WTC11 (cell line): ENCODE data around the gene GPR156. TPM values are rescaled to one million over a fixed set of nuclear protein-coding genes. Genes with fewer than 3 reads are reported as not detected.

ENCODE experiments used
- ATAC-seq: fragments of 200-7000 bp; cut with Tn5 transposase; 2 replicates; pipeline ENCODE4 v1.10.0; 2021; ENCODE audit warnings: mild to moderate bottlenecking, moderate library complexity
- CTCF ChIA-PET: fragments of 300-600 bp; sonication (Branson Sonifier 250); formaldehyde crosslinking; loops from one replicate; lab custom pipeline; 2021; ENCODE audit warnings: antibody characterized with exemption; lab: Charles Lee
- POLR2A ChIA-PET: fragments of 350-600 bp; sonication (Branson Sonifier 250); formaldehyde crosslinking; loops from one replicate; lab custom pipeline; 2021; ENCODE audit warnings: antibody characterized with exemption; lab: Charles Lee
- DNase-seq: peaks from one replicate; pipeline ENCODE4 v3.0.0; 2021; ENCODE audit warnings: low spot score
- H3K27ac Mint-ChIP-seq: 2 replicates; pipeline ENCODE4 v1.8.0; 2021; ENCODE audit warnings: mixed read lengths
- H3K27me3 Mint-ChIP-seq: 2 replicates; pipeline ENCODE4 v1.8.0; 2021; ENCODE audit warnings: low read depth, mild to moderate bottlenecking, moderate library complexity, mixed read lengths
- H3K36me3 Mint-ChIP-seq: 2 replicates; pipeline ENCODE4 v1.8.0; 2021; ENCODE audit warnings: mixed read lengths
- H3K4me1 Mint-ChIP-seq: 2 replicates; pipeline ENCODE4 v1.8.0; 2022; ENCODE audit warnings: mixed read lengths
- H3K4me3 Mint-ChIP-seq: 2 replicates; pipeline ENCODE4 v1.8.0; 2021; ENCODE audit warnings: mild to moderate bottlenecking, moderate library complexity, mixed read lengths
- H3K9me3 Mint-ChIP-seq: 2 replicates; pipeline ENCODE4 v1.8.0; 2021; ENCODE audit warnings: mixed read lengths
- CREB1 ChIP-seq: sonication (generic); formaldehyde crosslinking; IDR thresholded peaks from 2 replicates; pipeline ENCODE4 v1.8.0; 2023; ENCODE audit warnings: mild to moderate bottlenecking, missing genetic modification reagents
- CREM ChIP-seq: sonication (generic); formaldehyde crosslinking; IDR thresholded peaks from 2 replicates; pipeline ENCODE4 v1.8.1; 2022; ENCODE audit warnings: mild to moderate bottlenecking, missing genetic modification reagents, moderate library complexity
- ESRRA ChIP-seq: sonication (generic); formaldehyde crosslinking; IDR thresholded peaks from 2 replicates; pipeline ENCODE4 v1.8.1; 2022; ENCODE audit warnings: mild to moderate bottlenecking, missing genetic modification reagents, borderline replicate concordance
- FOXJ3 ChIP-seq: sonication (generic); formaldehyde crosslinking; IDR thresholded peaks from 2 replicates; pipeline ENCODE4 v1.9.0; 2021; ENCODE audit warnings: missing genetic modification reagents, mild to moderate bottlenecking, borderline replicate concordance
- NFE2L1 ChIP-seq: sonication (generic); formaldehyde crosslinking; IDR thresholded peaks from 2 replicates; pipeline ENCODE4 v1.8.1; 2023; ENCODE audit warnings: missing genetic modification reagents
- OVOL2 ChIP-seq: fragments of 250-450 bp; sonication (Bioruptor Pico); IDR thresholded peaks from 2 replicates; pipeline ENCODE4 v1.9.0; 2021; ENCODE audit warnings: mild to moderate bottlenecking, borderline replicate concordance
- PRRX2 ChIP-seq: fragments of 250-450 bp; sonication (Bioruptor Pico); IDR thresholded peaks from 2 replicates; pipeline ENCODE4 v1.8.0; 2021; ENCODE audit warnings: mild to moderate bottlenecking
- SP1 ChIP-seq: sonication (generic); formaldehyde crosslinking; conservative IDR thresholded peaks from 2 replicates; pipeline ENCODE4 v1.8.1; 2022; ENCODE audit warnings: missing genetic modification reagents
- TEAD4 ChIP-seq: sonication (generic); formaldehyde crosslinking; IDR thresholded peaks from 2 replicates; pipeline ENCODE4 v1.8.0; 2022; ENCODE audit warnings: mild to moderate bottlenecking, missing genetic modification reagents
- total RNA-seq: library from RNA; stranded (reverse); gene quantifications from 3 replicates; pipeline ENCODE4 v1.2.3, GENCODE V29; 2021
- TF ChIP-seq, protein P1 (sequence below): sonication (generic); formaldehyde crosslinking; IDR thresholded peaks from 2 replicates; pipeline ENCODE4 v1.8.0; 2023; ENCODE audit warnings: missing genetic modification reagents, mild to moderate bottlenecking, borderline replicate concordance
- TF ChIP-seq, protein P2 (sequence below): sonication (generic); formaldehyde crosslinking; IDR thresholded peaks from 2 replicates; pipeline ENCODE4 v1.8.0; 2023; ENCODE audit warnings: missing genetic modification reagents
- TF ChIP-seq, protein P3 (sequence below): fragments of 250-450 bp; sonication (Bioruptor Pico); IDR thresholded peaks from 2 replicates; pipeline ENCODE4 v1.8.0; 2021; ENCODE audit warnings: mild to moderate bottlenecking
- TF ChIP-seq, protein P4 (sequence below): sonication (generic); formaldehyde crosslinking; IDR thresholded peaks from 2 replicates; pipeline ENCODE4 v1.8.0; 2022; ENCODE audit warnings: mild to moderate bottlenecking, missing genetic modification reagents
- TF ChIP-seq, protein P5 (sequence below): fragments of 250-450 bp; sonication (Bioruptor Pico); conservative IDR thresholded peaks from 2 replicates; pipeline ENCODE4 v1.9.0; 2021; ENCODE audit warnings: mild to moderate bottlenecking
- TF ChIP-seq, protein P6 (sequence below): sonication (generic); formaldehyde crosslinking; IDR thresholded peaks from 2 replicates; pipeline ENCODE4 v1.8.1; 2023; ENCODE audit warnings: mild to moderate bottlenecking, missing genetic modification reagents
- TF ChIP-seq, protein P7 (sequence below): sonication (generic); formaldehyde crosslinking; IDR thresholded peaks from 2 replicates; pipeline ENCODE4 v1.8.1; 2022; ENCODE audit warnings: low read depth, missing genetic modification reagents, borderline replicate concordance
- TF ChIP-seq, protein P8 (sequence below): sonication (generic); formaldehyde crosslinking; IDR thresholded peaks from 2 replicates; pipeline ENCODE4 v1.8.0; 2022; ENCODE audit warnings: mild to moderate bottlenecking, missing genetic modification reagents
- TF ChIP-seq, protein P9 (sequence below): sonication (generic); formaldehyde crosslinking; IDR thresholded peaks from 2 replicates; pipeline ENCODE4 v1.8.0; 2022; ENCODE audit warnings: mild to moderate bottlenecking, missing genetic modification reagents

Gene GPR156
- total RNA-seq, 1 experiment from 2014 or later: 0.72 TPM

DNA sequence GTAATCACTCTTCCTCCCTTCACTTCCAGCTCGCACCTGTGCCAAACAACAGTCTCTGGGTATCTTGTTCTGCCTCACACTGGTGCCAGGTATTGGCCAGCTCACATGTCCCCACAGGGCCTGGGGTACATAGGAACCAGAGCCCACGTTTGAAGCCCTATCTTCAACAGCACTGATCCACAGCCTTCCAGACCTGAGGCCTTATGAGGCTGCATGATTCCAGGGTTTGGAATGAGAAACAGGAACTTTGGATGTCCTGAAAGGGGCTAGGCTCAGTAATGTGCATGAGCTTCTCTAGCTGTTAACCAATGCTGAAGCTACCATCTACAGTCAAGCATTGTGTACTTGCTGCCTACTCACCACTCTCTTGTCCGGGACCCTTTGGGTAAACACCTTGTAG, 92.4 kb downstream of the GPR156 start (continued):
- TF ChIP-seq, protein P1, sequence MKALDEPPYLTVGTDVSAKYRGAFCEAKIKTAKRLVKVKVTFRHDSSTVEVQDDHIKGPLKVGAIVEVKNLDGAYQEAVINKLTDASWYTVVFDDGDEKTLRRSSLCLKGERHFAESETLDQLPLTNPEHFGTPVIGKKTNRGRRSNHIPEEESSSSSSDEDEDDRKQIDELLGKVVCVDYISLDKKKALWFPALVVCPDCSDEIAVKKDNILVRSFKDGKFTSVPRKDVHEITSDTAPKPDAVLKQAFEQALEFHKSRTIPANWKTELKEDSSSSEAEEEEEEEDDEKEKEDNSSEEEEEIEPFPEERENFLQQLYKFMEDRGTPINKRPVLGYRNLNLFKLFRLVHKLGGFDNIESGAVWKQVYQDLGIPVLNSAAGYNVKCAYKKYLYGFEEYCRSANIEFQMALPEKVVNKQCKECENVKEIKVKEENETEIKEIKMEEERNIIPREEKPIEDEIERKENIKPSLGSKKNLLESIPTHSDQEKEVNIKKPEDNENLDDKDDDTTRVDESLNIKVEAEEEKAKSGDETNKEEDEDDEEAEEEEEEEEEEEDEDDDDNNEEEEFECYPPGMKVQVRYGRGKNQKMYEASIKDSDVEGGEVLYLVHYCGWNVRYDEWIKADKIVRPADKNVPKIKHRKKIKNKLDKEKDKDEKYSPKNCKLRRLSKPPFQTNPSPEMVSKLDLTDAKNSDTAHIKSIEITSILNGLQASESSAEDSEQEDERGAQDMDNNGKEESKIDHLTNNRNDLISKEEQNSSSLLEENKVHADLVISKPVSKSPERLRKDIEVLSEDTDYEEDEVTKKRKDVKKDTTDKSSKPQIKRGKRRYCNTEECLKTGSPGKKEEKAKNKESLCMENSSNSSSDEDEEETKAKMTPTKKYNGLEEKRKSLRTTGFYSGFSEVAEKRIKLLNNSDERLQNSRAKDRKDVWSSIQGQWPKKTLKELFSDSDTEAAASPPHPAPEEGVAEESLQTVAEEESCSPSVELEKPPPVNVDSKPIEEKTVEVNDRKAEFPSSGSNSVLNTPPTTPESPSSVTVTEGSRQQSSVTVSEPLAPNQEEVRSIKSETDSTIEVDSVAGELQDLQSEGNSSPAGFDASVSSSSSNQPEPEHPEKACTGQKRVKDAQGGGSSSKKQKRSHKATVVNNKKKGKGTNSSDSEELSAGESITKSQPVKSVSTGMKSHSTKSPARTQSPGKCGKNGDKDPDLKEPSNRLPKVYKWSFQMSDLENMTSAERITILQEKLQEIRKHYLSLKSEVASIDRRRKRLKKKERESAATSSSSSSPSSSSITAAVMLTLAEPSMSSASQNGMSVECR (CRISPR knock-in tag): no peak
- TF ChIP-seq, protein P2, sequence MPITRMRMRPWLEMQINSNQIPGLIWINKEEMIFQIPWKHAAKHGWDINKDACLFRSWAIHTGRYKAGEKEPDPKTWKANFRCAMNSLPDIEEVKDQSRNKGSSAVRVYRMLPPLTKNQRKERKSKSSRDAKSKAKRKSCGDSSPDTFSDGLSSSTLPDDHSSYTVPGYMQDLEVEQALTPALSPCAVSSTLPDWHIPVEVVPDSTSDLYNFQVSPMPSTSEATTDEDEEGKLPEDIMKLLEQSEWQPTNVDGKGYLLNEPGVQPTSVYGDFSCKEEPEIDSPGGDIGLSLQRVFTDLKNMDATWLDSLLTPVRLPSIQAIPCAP (CRISPR knock-in tag): no peak
- TF ChIP-seq, protein P3, sequence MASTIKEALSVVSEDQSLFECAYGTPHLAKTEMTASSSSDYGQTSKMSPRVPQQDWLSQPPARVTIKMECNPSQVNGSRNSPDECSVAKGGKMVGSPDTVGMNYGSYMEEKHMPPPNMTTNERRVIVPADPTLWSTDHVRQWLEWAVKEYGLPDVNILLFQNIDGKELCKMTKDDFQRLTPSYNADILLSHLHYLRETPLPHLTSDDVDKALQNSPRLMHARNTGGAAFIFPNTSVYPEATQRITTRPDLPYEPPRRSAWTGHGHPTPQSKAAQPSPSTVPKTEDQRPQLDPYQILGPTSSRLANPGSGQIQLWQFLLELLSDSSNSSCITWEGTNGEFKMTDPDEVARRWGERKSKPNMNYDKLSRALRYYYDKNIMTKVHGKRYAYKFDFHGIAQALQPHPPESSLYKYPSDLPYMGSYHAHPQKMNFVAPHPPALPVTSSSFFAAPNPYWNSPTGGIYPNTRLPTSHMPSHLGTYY (CRISPR knock-in tag): no peak
- TF ChIP-seq, protein P4, sequence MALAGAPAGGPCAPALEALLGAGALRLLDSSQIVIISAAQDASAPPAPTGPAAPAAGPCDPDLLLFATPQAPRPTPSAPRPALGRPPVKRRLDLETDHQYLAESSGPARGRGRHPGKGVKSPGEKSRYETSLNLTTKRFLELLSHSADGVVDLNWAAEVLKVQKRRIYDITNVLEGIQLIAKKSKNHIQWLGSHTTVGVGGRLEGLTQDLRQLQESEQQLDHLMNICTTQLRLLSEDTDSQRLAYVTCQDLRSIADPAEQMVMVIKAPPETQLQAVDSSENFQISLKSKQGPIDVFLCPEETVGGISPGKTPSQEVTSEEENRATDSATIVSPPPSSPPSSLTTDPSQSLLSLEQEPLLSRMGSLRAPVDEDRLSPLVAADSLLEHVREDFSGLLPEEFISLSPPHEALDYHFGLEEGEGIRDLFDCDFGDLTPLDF: no peak
- TF ChIP-seq, protein P5, sequence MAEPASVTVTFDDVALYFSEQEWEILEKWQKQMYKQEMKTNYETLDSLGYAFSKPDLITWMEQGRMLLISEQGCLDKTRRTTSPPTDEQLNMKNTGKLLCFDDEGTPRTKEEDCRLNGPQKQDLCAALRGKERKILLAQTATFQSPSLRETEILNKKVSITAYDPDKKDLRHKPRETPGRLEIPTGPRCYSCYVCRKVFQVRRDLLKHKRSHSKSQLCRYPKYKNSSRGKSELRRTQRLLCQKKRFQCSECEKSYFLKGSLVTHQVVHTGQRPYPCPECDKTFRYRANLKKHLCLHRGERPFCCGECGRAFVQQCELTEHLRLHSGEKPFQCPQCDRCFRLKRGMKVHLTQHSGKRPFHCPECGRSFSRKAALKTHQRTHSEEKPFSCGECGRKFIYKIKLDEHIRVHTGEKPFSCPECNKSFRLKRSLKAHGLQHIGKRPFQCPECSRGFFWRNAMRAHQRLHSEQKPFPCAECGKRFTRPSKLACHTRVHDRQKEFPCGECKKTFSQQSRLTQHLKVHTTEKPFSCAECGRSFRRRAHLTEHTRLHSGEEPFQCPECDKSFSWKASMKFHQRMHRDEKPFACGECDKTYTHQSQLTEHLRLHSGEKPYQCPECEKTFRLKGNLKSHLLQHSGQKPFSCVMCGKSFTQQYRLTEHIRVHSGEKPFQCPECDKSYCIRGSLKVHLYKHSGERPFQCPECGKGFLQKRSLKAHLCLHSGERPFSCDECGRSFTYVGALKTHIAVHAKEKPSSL (CRISPR knock-in tag): no peak

DNA sequence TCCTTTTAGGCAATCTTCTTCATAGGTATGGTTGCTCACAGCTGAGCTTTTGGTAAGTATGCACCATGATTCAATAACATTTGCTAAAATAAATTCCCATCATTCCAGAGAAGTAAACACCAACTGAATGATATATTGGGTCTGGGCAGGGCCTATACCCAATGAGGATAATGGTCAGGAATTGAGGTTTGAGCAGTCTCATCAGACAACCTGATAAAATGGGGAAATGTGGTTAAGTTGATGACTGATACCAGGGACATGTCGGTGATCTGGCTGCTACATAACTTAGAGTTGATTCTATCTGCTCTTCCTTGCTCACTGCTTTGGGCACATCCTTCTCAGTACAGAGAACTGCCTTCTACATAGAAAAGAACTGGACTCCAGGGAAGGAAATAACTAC, 92.9 kb downstream of the GPR156 start:
- H3K9me3 Mint-ChIP-seq: peaks cover 8% of the 10 kb centered on the region; the same call in 1 of the 2 replicates
- POLR2A ChIA-PET: no interaction called here
- H3K4me1 Mint-ChIP-seq: no peaks in the 10 kb centered on the region
- no peak overlapping the region for H3K4me3 Mint-ChIP-seq
- no peak overlapping the region for H3K27ac Mint-ChIP-seq
- H3K36me3 Mint-ChIP-seq: no peaks in the 10 kb centered on the region
- no peak for DNase-seq
- no peak for ATAC-seq
- no peaks in the 10 kb centered on the region for H3K27me3 Mint-ChIP-seq
- CTCF ChIA-PET: interaction anchor here (0.9 kb wide), 1 partner anchor 300 kb away, joined by 3 read pairs; no protein-coding TSS in a partner anchor
- TF ChIP-seq TEAD4 (no peak), ESRRA (CRISPR knock-in tag) (no peak), CREB1 (CRISPR knock-in tag) (no peak), PRRX2 (CRISPR knock-in tag) (no peak), FOXJ3 (CRISPR knock-in tag) (no peak), OVOL2 (CRISPR knock-in tag) (no peak), CREM (CRISPR knock-in tag) (no peak), SP1 (CRISPR knock-in tag) (no peak), NFE2L1 (CRISPR knock-in tag) (no peak)
- TF ChIP-seq, protein P6, sequence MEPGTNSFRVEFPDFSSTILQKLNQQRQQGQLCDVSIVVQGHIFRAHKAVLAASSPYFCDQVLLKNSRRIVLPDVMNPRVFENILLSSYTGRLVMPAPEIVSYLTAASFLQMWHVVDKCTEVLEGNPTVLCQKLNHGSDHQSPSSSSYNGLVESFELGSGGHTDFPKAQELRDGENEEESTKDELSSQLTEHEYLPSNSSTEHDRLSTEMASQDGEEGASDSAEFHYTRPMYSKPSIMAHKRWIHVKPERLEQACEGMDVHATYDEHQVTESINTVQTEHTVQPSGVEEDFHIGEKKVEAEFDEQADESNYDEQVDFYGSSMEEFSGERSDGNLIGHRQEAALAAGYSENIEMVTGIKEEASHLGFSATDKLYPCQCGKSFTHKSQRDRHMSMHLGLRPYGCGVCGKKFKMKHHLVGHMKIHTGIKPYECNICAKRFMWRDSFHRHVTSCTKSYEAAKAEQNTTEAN (CRISPR knock-in tag): no peak
- TF ChIP-seq, protein P7, sequence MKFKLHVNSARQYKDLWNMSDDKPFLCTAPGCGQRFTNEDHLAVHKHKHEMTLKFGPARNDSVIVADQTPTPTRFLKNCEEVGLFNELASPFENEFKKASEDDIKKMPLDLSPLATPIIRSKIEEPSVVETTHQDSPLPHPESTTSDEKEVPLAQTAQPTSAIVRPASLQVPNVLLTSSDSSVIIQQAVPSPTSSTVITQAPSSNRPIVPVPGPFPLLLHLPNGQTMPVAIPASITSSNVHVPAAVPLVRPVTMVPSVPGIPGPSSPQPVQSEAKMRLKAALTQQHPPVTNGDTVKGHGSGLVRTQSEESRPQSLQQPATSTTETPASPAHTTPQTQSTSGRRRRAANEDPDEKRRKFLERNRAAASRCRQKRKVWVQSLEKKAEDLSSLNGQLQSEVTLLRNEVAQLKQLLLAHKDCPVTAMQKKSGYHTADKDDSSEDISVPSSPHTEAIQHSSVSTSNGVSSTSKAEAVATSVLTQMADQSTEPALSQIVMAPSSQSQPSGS (CRISPR knock-in tag): no peak
- TF ChIP-seq, protein P8, sequence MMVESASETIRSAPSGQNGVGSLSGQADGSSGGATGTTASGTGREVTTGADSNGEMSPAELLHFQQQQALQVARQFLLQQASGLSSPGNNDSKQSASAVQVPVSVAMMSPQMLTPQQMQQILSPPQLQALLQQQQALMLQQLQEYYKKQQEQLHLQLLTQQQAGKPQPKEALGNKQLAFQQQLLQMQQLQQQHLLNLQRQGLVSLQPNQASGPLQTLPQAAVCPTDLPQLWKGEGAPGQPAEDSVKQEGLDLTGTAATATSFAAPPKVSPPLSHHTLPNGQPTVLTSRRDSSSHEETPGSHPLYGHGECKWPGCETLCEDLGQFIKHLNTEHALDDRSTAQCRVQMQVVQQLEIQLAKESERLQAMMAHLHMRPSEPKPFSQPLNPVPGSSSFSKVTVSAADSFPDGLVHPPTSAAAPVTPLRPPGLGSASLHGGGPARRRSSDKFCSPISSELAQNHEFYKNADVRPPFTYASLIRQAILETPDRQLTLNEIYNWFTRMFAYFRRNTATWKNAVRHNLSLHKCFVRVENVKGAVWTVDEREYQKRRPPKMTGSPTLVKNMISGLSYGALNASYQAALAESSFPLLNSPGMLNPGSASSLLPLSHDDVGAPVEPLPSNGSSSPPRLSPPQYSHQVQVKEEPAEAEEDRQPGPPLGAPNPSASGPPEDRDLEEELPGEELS (CRISPR knock-in tag): no peak
- TF ChIP-seq, protein P9, sequence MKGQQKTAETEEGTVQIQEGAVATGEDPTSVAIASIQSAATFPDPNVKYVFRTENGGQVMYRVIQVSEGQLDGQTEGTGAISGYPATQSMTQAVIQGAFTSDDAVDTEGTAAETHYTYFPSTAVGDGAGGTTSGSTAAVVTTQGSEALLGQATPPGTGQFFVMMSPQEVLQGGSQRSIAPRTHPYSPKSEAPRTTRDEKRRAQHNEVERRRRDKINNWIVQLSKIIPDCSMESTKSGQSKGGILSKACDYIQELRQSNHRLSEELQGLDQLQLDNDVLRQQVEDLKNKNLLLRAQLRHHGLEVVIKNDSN (CRISPR knock-in tag): no peak
